Fibroblast of mammary gland (primary cell): ENCODE measurements around the gene CROCC2.

Source experiments
- DNase-seq: peaks from one replicate; pipeline ENCODE4 v3.0.0-alpha.2; 2010; ENCODE audit warnings: low read depth
- H3K4me3 ChIP-seq: 2 replicates; pipeline ENCODE4 v1.5.1; 2011; ENCODE audit warnings: low read depth, mild to moderate bottlenecking, low read length, moderate library complexity; ENCODE audit not compliant: control insufficient read depth
- TF ChIP-seq, protein P1 (sequence below): conservative IDR thresholded peaks from 2 replicates; pipeline ENCODE4 v1.5.1; 2011; ENCODE audit warnings: low read depth, low read length, inconsistent platforms; ENCODE audit not compliant: control insufficient read depth, insufficient read depth

The CROCC2 gene

DNA sequence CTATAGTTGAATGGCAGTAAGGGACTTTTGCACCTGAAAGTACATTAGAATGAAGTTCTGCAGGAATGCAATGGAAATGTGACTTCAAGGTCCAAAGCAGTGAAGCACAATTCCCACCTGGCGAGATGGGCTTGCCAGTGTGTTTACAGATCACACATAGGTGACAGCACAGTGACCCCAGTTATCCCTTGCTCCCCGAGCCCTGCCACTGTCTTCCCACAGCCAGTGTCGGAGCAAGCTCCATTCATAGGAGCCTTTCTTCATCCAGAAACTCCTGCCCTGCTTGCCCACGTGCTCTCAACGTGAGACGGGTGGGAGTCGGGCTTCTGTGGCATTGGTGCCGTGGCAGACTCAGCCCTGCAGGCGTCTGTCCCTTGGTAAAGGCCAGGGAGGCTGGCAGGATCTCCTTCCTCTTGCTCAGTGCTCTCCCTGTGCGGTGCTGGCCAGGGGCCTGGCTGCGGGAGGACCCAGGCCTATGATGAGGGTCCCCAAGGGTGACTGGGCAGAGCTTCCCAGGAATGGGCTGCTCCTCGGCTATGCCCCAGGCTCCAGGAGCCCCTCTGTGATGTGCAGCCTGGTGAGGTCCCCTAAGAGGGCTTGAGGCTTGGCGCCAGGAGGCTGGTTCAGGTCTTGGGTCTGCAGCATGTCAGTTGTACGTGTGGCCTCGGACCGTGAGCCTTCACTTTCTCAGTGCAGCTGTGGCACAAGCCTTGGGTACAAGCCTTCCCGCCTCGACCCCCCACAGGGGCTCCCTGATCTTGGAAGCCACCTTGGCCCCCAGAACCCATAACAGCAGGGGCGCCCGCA, 132.4 kb downstream of the CROCC2 start:
- DNase-seq: no peak
- TF ChIP-seq, protein P1, sequence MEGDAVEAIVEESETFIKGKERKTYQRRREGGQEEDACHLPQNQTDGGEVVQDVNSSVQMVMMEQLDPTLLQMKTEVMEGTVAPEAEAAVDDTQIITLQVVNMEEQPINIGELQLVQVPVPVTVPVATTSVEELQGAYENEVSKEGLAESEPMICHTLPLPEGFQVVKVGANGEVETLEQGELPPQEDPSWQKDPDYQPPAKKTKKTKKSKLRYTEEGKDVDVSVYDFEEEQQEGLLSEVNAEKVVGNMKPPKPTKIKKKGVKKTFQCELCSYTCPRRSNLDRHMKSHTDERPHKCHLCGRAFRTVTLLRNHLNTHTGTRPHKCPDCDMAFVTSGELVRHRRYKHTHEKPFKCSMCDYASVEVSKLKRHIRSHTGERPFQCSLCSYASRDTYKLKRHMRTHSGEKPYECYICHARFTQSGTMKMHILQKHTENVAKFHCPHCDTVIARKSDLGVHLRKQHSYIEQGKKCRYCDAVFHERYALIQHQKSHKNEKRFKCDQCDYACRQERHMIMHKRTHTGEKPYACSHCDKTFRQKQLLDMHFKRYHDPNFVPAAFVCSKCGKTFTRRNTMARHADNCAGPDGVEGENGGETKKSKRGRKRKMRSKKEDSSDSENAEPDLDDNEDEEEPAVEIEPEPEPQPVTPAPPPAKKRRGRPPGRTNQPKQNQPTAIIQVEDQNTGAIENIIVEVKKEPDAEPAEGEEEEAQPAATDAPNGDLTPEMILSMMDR: no peak

DNA sequence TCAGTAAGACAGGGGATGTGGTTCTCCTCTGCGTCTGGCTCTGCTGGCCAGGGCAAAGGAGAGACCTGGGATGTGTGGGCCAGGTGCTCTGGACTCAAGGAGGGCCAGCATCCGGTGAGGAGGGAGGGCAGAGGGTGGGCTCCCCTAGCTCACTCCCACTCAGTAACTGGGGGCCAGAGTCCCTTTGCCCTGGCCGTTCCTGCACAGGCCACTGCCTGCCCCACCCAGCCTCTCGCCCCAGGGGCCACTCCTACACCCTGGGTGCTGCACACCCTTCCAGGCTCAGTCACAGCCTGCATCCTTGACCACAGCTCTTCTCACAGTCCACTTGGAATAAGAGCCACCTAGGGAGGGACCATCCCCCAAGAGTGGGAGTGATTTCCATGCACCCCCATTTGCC, 133.3 kb downstream of the CROCC2 start:
- no peak overlapping the region for H3K4me3 ChIP-seq
- TF ChIP-seq, protein P1: no peak
- no peak for DNase-seq

More for the DNA sequence above, 132.4 kb downstream of the CROCC2 start:
- H3K4me3 ChIP-seq: no peak overlapping the region

DNA sequence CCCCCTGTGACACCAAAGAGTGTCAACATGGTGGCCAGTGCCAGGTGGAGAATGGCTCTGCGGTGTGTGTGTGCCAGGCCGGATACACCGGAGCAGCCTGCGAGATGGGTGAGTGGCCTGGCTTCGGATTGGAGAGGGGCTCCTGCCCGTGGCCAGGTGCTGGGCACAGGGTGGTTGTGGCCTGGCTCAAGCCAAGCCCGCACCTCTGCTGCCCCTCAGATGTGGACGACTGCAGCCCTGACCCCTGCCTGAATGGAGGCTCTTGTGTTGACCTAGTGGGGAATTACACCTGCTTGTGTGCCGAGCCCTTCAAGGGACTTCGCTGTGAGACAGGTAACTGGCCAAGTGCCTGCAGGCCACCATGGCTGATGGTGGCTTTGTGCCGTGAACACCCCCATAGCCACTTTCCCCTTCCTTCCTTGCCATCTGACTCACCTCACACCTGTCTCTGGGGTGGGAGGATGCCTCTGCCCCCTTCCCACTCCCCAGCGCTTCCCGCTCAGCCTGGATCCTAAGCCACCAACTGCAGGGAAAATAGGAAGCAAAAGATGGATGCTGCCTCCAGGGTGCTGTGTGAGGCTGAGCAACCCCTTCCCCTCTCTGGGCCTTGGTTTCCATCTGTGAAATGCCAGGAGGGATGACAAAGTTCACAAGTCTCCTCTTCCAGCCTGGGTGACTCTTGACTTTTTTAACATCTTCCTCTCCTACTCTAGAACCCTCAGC, 134.1 kb downstream of the CROCC2 start:
- no peak overlapping the region for H3K4me3 ChIP-seq
- DNase-seq: no peak
- TF ChIP-seq, protein P1: no peak

DNA sequence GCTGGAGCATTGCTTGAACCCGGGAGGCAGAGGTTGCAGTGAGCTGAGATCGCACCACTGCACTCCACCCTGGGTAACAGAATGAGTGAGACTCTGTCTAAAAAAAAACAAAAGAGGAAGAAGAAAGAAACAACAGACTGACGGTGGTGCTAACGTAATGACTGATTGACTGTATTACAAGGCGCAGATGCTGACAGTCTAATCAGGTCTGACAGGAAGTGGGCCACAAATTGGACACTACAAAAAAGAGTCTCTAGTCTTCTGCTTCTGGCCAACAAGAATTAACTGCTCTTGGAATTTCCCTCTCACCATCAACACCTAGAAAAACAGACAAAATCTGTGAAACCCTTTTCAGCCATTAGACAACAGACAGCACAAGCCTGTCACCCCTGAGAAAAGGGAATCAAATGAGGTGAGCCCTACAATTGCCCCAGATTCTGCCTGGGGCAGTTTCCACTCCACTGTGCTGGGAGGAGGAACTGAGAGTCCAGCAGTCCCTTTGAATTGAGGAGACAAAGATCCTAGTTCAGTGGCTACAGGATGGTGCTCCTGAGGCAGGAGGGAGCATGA, 135.5 kb downstream of the CROCC2 start:
- no peak overlapping the region for H3K4me3 ChIP-seq
- no peak for DNase-seq
- TF ChIP-seq, protein P1: no peak
